ENCODE data around the gene FAM241B. TPM values are rescaled to one million over a fixed set of nuclear protein-coding genes. Genes with fewer than 3 reads are reported as not detected.

Gene FAM241B
- total RNA-seq, 2 experiments from 2014 or later, result 10.8 to 12.5 TPM

DNA sequence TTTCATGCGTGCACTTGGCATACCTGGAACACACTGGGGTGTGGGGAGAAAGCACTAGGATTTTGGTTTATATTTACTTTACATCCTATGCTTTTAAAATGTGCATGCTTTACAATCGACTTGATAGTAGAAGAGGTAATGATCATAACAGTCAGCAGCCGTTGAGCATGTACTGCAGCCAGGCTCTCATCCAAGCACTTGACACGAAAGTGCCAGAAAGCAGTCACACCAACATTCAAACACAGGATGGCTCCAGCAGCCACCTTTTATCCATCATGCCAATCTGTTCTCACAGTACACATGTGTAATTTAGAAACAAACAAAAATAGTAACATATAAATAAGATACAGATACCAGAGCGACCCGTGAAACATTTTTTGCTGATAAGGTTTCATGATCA, 1.2 kb upstream of the FAM241B start:
- Mint-ChIP-seq H3K27me3 (no peaks in the 10 kb centered on the region), H3K9me3 (peaks cover 6% of the 10 kb centered on the region), H3K4me3 (peak overlapping the region; percentile 62), H3K36me3 (ENCODE audit: low read depth) (peaks cover 2% of the 10 kb centered on the region), H3K27ac (no peak overlapping the region), H3K4me1 (ENCODE audit: low read depth) (peaks cover 12% of the 10 kb centered on the region)
- ATAC-seq (no peak), DNase-seq (no peak)
- TF ChIP-seq, protein P1, sequence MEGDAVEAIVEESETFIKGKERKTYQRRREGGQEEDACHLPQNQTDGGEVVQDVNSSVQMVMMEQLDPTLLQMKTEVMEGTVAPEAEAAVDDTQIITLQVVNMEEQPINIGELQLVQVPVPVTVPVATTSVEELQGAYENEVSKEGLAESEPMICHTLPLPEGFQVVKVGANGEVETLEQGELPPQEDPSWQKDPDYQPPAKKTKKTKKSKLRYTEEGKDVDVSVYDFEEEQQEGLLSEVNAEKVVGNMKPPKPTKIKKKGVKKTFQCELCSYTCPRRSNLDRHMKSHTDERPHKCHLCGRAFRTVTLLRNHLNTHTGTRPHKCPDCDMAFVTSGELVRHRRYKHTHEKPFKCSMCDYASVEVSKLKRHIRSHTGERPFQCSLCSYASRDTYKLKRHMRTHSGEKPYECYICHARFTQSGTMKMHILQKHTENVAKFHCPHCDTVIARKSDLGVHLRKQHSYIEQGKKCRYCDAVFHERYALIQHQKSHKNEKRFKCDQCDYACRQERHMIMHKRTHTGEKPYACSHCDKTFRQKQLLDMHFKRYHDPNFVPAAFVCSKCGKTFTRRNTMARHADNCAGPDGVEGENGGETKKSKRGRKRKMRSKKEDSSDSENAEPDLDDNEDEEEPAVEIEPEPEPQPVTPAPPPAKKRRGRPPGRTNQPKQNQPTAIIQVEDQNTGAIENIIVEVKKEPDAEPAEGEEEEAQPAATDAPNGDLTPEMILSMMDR (IDR thresholded peaks at IDR 0.05), result no peak
- intact Hi-C loops (cut with micrococcal nuclease), result no loop called here
- CTCF ChIA-PET, result interaction anchor here (0.7 to 2.8 kb wide), 24 partner anchors 8 to 465 kb away, joined by 3 to 29 read pairs (median 4); no protein-coding TSS in a partner anchor
- POLR2A ChIA-PET, result no interaction called here

DNA sequence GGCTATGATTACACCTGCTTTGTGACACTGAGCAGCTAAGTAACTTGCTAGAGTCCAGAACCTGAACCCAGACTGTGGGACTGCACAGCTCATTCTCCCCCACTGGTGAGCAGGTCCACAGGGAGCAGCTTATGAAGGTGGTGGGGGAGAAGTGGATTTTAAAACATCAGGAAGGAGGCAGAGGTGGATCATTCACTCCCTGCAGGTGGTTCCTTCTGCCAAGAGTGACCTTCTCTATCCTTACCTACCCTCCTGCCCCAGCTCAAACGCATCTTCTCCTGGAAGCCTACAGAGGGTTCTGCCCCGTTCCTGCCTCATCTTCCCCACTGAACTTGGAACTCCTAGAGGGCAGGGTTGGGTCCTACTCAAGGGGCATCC, 539 bp upstream of the FAM241B start:
- Mint-ChIP-seq H3K4me3 (peak overlapping the region; percentile 62), H3K4me1 (ENCODE audit: low read depth) (peaks cover 6% of the 10 kb centered on the region), H3K9me3 (no peaks in the 10 kb centered on the region), H3K27me3 (no peaks in the 10 kb centered on the region), H3K36me3 (ENCODE audit: low read depth) (peaks cover under 1% of the 10 kb centered on the region), H3K27ac (no peak overlapping the region)
- TF ChIP-seq, protein P1 (IDR thresholded peaks at IDR 0.05), result no peak
- no peak for DNase-seq
- no peak for ATAC-seq
- ChIA-PET POLR2A (no interaction called here), CTCF (interaction anchor here (0.7 to 2.8 kb wide), 24 partner anchors 8 to 464 kb away, joined by 3 to 29 read pairs (median 4); no protein-coding TSS in a partner anchor)
- intact Hi-C loops (cut with micrococcal nuclease), result no loop called here

DNA sequence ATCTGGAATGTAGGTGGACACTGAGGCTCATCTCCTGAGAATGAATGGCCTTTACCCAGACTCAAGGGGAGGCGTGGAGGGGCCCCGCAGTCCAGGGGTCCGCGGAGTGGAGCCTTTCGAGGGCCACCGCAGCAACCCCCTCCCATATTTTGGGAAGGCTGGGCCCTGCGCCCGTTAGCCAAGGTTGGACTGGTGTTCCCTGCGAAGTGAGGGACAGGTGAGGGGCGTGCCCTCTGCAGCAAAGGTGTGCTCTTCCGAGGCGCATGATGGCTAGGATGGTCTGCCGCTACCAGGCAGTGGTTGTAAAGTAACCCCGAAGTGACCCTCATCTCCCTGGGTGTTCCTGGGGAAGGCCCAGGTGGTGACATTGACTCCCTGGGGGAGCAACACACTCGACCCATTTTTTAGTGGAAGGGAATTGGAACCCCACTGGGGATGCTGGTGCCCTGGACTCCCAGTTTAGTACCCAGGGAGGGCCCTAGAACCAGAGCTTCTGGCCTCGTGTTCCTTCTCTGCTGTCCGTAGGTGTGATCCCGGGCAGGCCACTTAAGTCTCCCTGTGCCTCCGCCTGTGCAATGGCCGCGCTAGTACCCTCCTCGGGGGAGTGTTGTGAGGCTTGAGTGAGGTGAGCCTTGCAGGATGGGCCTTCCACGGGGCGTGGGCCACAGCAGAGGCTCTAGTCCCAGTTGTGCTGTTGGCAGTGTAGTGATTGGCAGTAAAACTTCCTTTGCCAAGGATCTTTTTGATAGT, 779 bp downstream of the FAM241B start:
- H3K4me3 Mint-ChIP-seq, result peak overlapping the region; percentile 64
- no peaks in the 10 kb centered on the region for H3K36me3 Mint-ChIP-seq (ENCODE audit: low read depth)
- no peak for ATAC-seq
- H3K27me3 Mint-ChIP-seq, result no peaks in the 10 kb centered on the region
- TF ChIP-seq, protein P1 (IDR thresholded peaks at IDR 0.05), result no peak
- peak overlapping the region; percentile 40 for H3K27ac Mint-ChIP-seq
- H3K9me3 Mint-ChIP-seq, result no peaks in the 10 kb centered on the region
- intact Hi-C loops (cut with micrococcal nuclease), result loop anchor here (10.0 kb wide), 1 partner anchor 206 kb away; no protein-coding TSS in a partner anchor
- ChIA-PET CTCF (interaction anchor here (1.8 to 2.4 kb wide), 2 partner anchors 12 to 115 kb away, joined by 4 to 10 read pairs; no protein-coding TSS in a partner anchor), POLR2A (no interaction called here)
- peaks cover 6% of the 10 kb centered on the region for H3K4me1 Mint-ChIP-seq (ENCODE audit: low read depth)
- no peak for DNase-seq

DNA sequence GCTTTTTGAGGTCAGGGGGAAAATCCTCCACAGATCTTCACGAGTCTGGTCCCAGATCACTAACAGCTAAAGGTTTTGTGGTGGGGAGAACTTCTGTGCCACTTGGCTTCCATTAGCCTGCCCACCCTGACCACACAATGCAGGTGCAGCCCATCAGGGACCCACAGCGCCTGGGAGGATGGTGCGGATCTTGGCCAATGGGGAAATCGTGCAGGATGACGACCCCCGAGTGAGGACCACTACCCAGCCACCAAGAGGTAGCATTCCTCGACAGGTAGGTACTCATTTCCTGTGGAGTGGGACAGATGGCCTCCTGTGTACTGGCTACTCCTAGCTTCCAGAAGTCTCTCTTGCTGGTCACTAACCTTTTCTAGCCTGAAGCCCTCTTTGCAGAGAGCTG, 1.5 kb downstream of the FAM241B start:
- Mint-ChIP-seq H3K27ac (no peak overlapping the region), H3K4me3 (peak overlapping the region; percentile 64), H3K4me1 (ENCODE audit: low read depth) (peaks cover 6% of the 10 kb centered on the region), H3K36me3 (ENCODE audit: low read depth) (no peaks in the 10 kb centered on the region), H3K9me3 (no peaks in the 10 kb centered on the region), H3K27me3 (no peaks in the 10 kb centered on the region)
- CTCF ChIA-PET, result interaction anchor here (0.6 to 2.4 kb wide), 4 partner anchors 12 to 124 kb away, joined by 3 to 10 read pairs (median 4); no protein-coding TSS in a partner anchor
- ATAC-seq, result no peak
- DNase-seq, result no peak
- TF ChIP-seq, protein P1 (IDR thresholded peaks at IDR 0.05), result no peak
- intact Hi-C loops (cut with micrococcal nuclease), result loop anchor here (10.0 kb wide), 1 partner anchor 207 kb away; no protein-coding TSS in a partner anchor
- POLR2A ChIA-PET, result no interaction called here

All from activated CD8-positive, alpha-beta T cell treated with anti-CD3 and anti-CD28 coated beads for 36 hours (primary cell).